ENCODE measurements around the gene CTPS1.

Gene CTPS1

GRCh38 chr1:41041614-41042270 lies 62.2 kb downstream of the CTPS1 start:
- peaks cover 60 to 100% (median 96%) of the 10 kb centered on the region in 11 experiments for H3K36me3 ChIP-seq
- no peak overlapping the region for H3K4me3 ChIP-seq
- peak overlapping the region in 1 of 11 experiments; percentile 22; a peak in 2 of 22 replicates for H3K27ac ChIP-seq
- H3K27me3 ChIP-seq: no peaks in the 10 kb centered on the region
- peak overlapping the region in 4 of 11 experiments; percentile 26 to 60 (median 44); a peak in 8 of 22 replicates for H3K4me2 ChIP-seq
- H3K4me1 ChIP-seq: peaks cover 0 to 17% (median 4%) of the 10 kb centered on the region in 10 experiments; a peak in 10 of 20 replicates
- no peaks in the 10 kb centered on the region for H3K9me3 ChIP-seq (replicated peaks in 1 of 11)
- H4K20me1 ChIP-seq: no peaks in the 10 kb centered on the region; a peak in 1 of 22 replicates
- TF ChIP-seq Cebpa-rat (IDR thresholded peaks at IDR 0.05): no peak
- no peak overlapping the region for H3K9ac ChIP-seq

- Histone ChIP-seq H3K36me3 (peaks cover 60 to 100% (median 96%) of the 10 kb centered on the region in 11 experiments), H3K4me3 (no peak overlapping the region), H3K4me2 (no peak overlapping the region), H3K27ac (no peak overlapping the region), H3K9me3 (replicated peaks in 1 of 11) (no peaks in the 10 kb centered on the region), H4K20me1 (no peaks in the 10 kb centered on the region; a peak in 1 of 22 replicates), H3K27me3 (no peaks in the 10 kb centered on the region), H3K9ac (no peak overlapping the region), H3K4me1 (peaks cover 0 to 17% (median 4%) of the 10 kb centered on the region in 10 experiments; a peak in 10 of 20 replicates)
- TF ChIP-seq Cebpa-rat (IDR thresholded peaks at IDR 0.05): no peak
These were observed 64.7 kb downstream of the CTPS1 start for GRCh38 chr1:41044187-41044586.

- no peak for TF ChIP-seq Cebpa-rat (IDR thresholded peaks at IDR 0.05)
- peaks cover 65 to 100% (median 96%) of the 10 kb centered on the region in 11 experiments for H3K36me3 ChIP-seq
- H4K20me1 ChIP-seq: no peaks in the 10 kb centered on the region; a peak in 1 of 22 replicates
These were observed 66.2 kb downstream of the CTPS1 start for GRCh38 chr1:41045740-41046139.

GRCh38 chr1:41046347-41046775 lies 66.9 kb downstream of the CTPS1 start:
- H3K9ac ChIP-seq: no peak overlapping the region
- no peak overlapping the region for H3K27ac ChIP-seq
- H3K4me3 ChIP-seq: no peak overlapping the region
- no peak overlapping the region for H3K4me2 ChIP-seq
- H4K20me1 ChIP-seq: no peaks in the 10 kb centered on the region; a peak in 1 of 22 replicates
- peaks cover 68 to 100% (median 96%) of the 10 kb centered on the region in 11 experiments for H3K36me3 ChIP-seq
- H3K27me3 ChIP-seq: no peaks in the 10 kb centered on the region
- H3K4me1 ChIP-seq: peaks cover 0 to 14% (median 3%) of the 10 kb centered on the region in 10 experiments; a peak in 10 of 20 replicates
- no peak for TF ChIP-seq Cebpa-rat (IDR thresholded peaks at IDR 0.05)
- H3K9me3 ChIP-seq (replicated peaks in 1 of 11): no peaks in the 10 kb centered on the region

More at GRCh38 chr1:41045740-41046139, 66.2 kb downstream of the CTPS1 start:
- H3K9ac ChIP-seq: no peak overlapping the region
- no peaks in the 10 kb centered on the region for H3K27me3 ChIP-seq
- no peak overlapping the region for H3K4me3 ChIP-seq
- H3K4me2 ChIP-seq: no peak overlapping the region
- H3K27ac ChIP-seq: no peak overlapping the region
- no peaks in the 10 kb centered on the region for H3K9me3 ChIP-seq (replicated peaks in 1 of 11)
- H3K4me1 ChIP-seq: peaks cover 0 to 17% (median 4%) of the 10 kb centered on the region in 10 experiments; a peak in 10 of 20 replicates

- Histone ChIP-seq H3K4me1 (peaks cover 0 to 12% (median 7%) of the 10 kb centered on the region in 10 experiments; a peak in 12 of 20 replicates), H3K9me3 (replicated peaks in 1 of 11) (no peaks in the 10 kb centered on the region), H3K4me2 (no peak overlapping the region), H3K4me3 (no peak overlapping the region), H3K9ac (no peak overlapping the region), H3K27me3 (no peaks in the 10 kb centered on the region), H3K36me3 (peaks cover 68 to 100% (median 93%) of the 10 kb centered on the region in 11 experiments), H3K27ac (no peak overlapping the region), H4K20me1 (no peaks in the 10 kb centered on the region; a peak in 1 of 22 replicates)
- TF ChIP-seq Cebpa-rat (IDR thresholded peaks at IDR 0.05): no peak
These were observed 69.0 kb downstream of the CTPS1 start for GRCh38 chr1:41048540-41048939.

- no peaks in the 10 kb centered on the region for H3K27me3 ChIP-seq
- H3K4me1 ChIP-seq: peaks cover 0 to 12% (median 9%) of the 10 kb centered on the region in 10 experiments; a peak in 12 of 20 replicates
- H3K9ac ChIP-seq: no peak overlapping the region
- H3K9me3 ChIP-seq (replicated peaks in 1 of 11): no peaks in the 10 kb centered on the region
- no peak overlapping the region for H3K4me3 ChIP-seq
- no peak overlapping the region for H3K4me2 ChIP-seq
- H3K27ac ChIP-seq: no peak overlapping the region
- H3K36me3 ChIP-seq: peaks cover 60 to 100% (median 92%) of the 10 kb centered on the region in 11 experiments
- H4K20me1 ChIP-seq: no peaks in the 10 kb centered on the region; a peak in 1 of 22 replicates
- TF ChIP-seq Cebpa-rat (IDR thresholded peaks at IDR 0.05): no peak
These were observed 71.5 kb downstream of the CTPS1 start for GRCh38 chr1:41051022-41051421.

GRCh38 chr1:41053316-41053715 lies 73.8 kb downstream of the CTPS1 start:
- Histone ChIP-seq H3K9ac (no peak overlapping the region; a peak in 1 of 22 replicates), H3K27ac (peak overlapping the region in 8 of 11 experiments; percentile 6 to 73 (median 38); a peak in 11 of 22 replicates), H3K36me3 (peaks cover 43 to 100% (median 92%) of the 10 kb centered on the region in 11 experiments), H3K27me3 (no peaks in the 10 kb centered on the region), H3K4me3 (no peak overlapping the region), H4K20me1 (no peaks in the 10 kb centered on the region), H3K9me3 (replicated peaks in 1 of 11) (no peaks in the 10 kb centered on the region), H3K4me2 (peak overlapping the region in 6 of 11 experiments; percentile 13 to 54 (median 35); a peak in 6 of 22 replicates), H3K4me1 (peaks cover 0 to 12% (median 9%) of the 10 kb centered on the region in 10 experiments; a peak in 12 of 20 replicates)
- TF ChIP-seq Cebpa-rat (IDR thresholded peaks at IDR 0.05): no peak

- H3K27ac ChIP-seq: no peak overlapping the region
- TF ChIP-seq Cebpa-rat (IDR thresholded peaks at IDR 0.05): no peak
- peaks cover 53 to 100% (median 96%) of the 10 kb centered on the region in 11 experiments for H3K36me3 ChIP-seq
- H3K9ac ChIP-seq: no peak overlapping the region
- H3K4me2 ChIP-seq: no peak overlapping the region
- H4K20me1 ChIP-seq: no peaks in the 10 kb centered on the region
- H3K4me1 ChIP-seq: peaks cover 0 to 12% (median 9%) of the 10 kb centered on the region in 10 experiments; a peak in 12 of 20 replicates
- no peaks in the 10 kb centered on the region for H3K27me3 ChIP-seq
- peaks cover 0 to 24% (median 9%) of the 10 kb centered on the region in 11 experiments; a peak in 9 of 22 replicates for H3K9me3 ChIP-seq (replicated peaks in 1 of 11)
- H3K4me3 ChIP-seq: no peak overlapping the region
These were observed 77.4 kb downstream of the CTPS1 start for GRCh38 chr1:41056907-41057306.
